Spleen (tissue), 7 donors: ENCODE data around the gene ACOT6.

Source experiments
- POLR2A ChIP-seq, 3 donors: fragments of 450-650 bp; IDR thresholded peaks; one replicate each; pipeline ENCODE4 v1.5.1; 2017; ENCODE audit warnings: antibody characterized with exemption in 3 of 3, mild to moderate bottlenecking in 1 of 3
- POLR2AphosphoS5 ChIP-seq, 3 donors: sonication (generic); formaldehyde crosslinking; IDR thresholded peaks; one replicate each; pipeline ENCODE4 v1.5.1; 2017; ENCODE audit warnings: antibody characterized with exemption in 3 of 3
- TF ChIP-seq, protein P1 (sequence below), 11 experiments: fragments of 200-600 bp in 7 of 11; fragments of 450-650 bp in 4 of 11; sonication (generic) in 4 of 11; IDR thresholded peaks in 8 of 11; conservative IDR thresholded peaks in 3 of 11; 1 replicate in 7 of 11; 2 replicates in 4 of 11; pipeline versions ENCODE4 v1.4.0 to v1.8.0; 2016 to 2021; ENCODE audit warnings: antibody characterized with exemption in 11 of 11, inconsistent platforms in 4 of 11, mild to moderate bottlenecking in 1 of 11
- donor health status: DM: no; HTN: no; CAD: no; lungs with moderate emphysema.
- donor health status: DM: no; HTN: no; CAD: no.
- donor health status: DM: no; HTN: no; CAD: no.

GRCh38 chr14:73637830-73638229 is 25.5 kb downstream of the ACOT6 start:
- TF ChIP-seq POLR2AphosphoS5 (IDR thresholded peaks at IDR 0.05), result no peak
- TF ChIP-seq, protein P1, sequence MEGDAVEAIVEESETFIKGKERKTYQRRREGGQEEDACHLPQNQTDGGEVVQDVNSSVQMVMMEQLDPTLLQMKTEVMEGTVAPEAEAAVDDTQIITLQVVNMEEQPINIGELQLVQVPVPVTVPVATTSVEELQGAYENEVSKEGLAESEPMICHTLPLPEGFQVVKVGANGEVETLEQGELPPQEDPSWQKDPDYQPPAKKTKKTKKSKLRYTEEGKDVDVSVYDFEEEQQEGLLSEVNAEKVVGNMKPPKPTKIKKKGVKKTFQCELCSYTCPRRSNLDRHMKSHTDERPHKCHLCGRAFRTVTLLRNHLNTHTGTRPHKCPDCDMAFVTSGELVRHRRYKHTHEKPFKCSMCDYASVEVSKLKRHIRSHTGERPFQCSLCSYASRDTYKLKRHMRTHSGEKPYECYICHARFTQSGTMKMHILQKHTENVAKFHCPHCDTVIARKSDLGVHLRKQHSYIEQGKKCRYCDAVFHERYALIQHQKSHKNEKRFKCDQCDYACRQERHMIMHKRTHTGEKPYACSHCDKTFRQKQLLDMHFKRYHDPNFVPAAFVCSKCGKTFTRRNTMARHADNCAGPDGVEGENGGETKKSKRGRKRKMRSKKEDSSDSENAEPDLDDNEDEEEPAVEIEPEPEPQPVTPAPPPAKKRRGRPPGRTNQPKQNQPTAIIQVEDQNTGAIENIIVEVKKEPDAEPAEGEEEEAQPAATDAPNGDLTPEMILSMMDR (IDR thresholded peaks at IDR 0.05 in 8 of 11, conservative IDR thresholded peaks at IDR 0.05 in 3 of 11), result no peak
- no peak for TF ChIP-seq POLR2A (IDR thresholded peaks at IDR 0.05)
